HG03565 (cell line): ENCODE data around the gene PSRC1.

ENCODE experiments used
- ATAC-seq: cut with Tn5 transposase; IDR thresholded peaks from one replicate; pipeline ENCODE4 v1.9.1; 2021; ENCODE audit warnings: mild to moderate bottlenecking, moderate library complexity; ENCODE audit not compliant: unreplicated experiment

The PSRC1 gene

GRCh38 chr1:109259674-109260557 is 23.0 kb downstream of the PSRC1 start:
- ATAC-seq: no peak

- no peak for ATAC-seq
Measured at GRCh38 chr1:109258481-109259466, 24.2 kb downstream of the PSRC1 start.

GRCh38 chr1:109257682-109258421 is 25.1 kb downstream of the PSRC1 start:
- no peak for ATAC-seq

GRCh38 chr1:109256971-109257681 is 25.8 kb downstream of the PSRC1 start:
- no peak for ATAC-seq

- no peak for ATAC-seq
Measured at GRCh38 chr1:109256085-109256484, 26.9 kb downstream of the PSRC1 start.

GRCh38 chr1:109255678-109256077 is 27.3 kb downstream of the PSRC1 start:
- no peak for ATAC-seq

GRCh38 chr1:109255097-109255651 is 27.8 kb downstream of the PSRC1 start:
- ATAC-seq: no peak

- no peak for ATAC-seq
Measured at GRCh38 chr1:109254621-109255096, 28.3 kb downstream of the PSRC1 start.

- no peak for ATAC-seq
Measured at GRCh38 chr1:109253803-109254620, 28.9 kb downstream of the PSRC1 start.

- ATAC-seq: no peak
Measured at GRCh38 chr1:109252893-109253802, 29.8 kb downstream of the PSRC1 start.

GRCh38 chr1:109252167-109252892 is 30.6 kb downstream of the PSRC1 start:
- no peak for ATAC-seq

- ATAC-seq: no peak
Measured at GRCh38 chr1:109251277-109252166, 31.4 kb downstream of the PSRC1 start.

GRCh38 chr1:109250454-109251276 is 32.3 kb downstream of the PSRC1 start:
- ATAC-seq: no peak

- no peak for ATAC-seq
Measured at GRCh38 chr1:109249654-109250401, 33.1 kb downstream of the PSRC1 start.
